HG02973 (cell line): ENCODE measurements around the gene TMCC1.
"Not testable (repeated sequence)": the region's sequence is repeated elsewhere in the genome, so short reads cannot be mapped to it uniquely, and the experiment has no call there.

Source experiments
- ATAC-seq: cut with Tn5 transposase; IDR thresholded peaks from one replicate; pipeline ENCODE4 v1.9.1; 2021; ENCODE audit warnings: moderate library complexity; ENCODE audit not compliant: unreplicated experiment

The TMCC1 gene

DNA sequence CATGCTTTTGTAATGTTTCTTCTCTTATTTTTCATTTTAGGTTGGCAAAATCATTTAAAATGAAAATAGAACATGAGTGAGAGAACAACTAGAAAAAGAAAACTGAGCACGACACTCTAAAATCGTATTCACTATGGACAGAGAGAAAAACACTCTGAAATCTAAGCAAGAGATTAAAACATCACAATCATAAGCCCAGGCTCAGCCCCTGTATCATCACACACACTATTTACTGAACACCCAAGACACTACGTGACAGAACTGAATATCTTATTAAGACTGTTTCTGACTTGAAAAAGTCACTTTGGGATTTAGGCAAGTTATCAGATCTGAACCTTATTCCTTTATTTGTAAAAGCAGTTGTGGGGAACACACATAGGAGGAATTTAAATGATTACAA lies 204.5 kb downstream of the TMCC1 start:
- no peak for ATAC-seq

DNA sequence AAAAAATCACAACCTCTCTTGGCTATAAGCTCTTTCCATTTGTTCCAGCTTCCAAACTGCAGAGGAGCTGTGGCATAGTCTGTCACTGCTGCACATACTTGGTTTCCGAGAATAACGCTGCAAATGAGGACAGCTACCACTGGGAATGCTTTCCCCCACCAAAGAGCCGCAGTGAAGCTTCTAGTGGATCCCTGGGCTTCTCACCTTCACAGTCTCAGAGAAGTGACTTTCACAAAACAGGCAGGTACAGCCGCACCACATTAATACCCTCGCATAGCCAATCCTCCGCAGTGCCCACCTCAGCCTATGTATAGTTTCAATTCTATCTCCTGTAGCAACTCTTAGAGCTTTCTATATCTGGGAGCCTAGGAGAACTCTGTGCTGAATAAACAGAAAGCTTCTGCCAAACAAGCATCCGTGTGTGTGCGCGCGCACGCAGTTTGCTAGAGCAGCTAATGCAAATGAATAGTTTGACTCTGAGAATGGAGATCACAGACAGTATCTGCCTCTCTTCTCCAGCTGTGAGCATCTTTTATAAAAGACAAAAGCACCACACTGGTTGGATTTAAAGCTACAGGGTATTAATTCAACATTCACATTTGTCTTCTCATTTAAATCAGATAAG lies 205.1 kb downstream of the TMCC1 start:
- no peak for ATAC-seq

DNA sequence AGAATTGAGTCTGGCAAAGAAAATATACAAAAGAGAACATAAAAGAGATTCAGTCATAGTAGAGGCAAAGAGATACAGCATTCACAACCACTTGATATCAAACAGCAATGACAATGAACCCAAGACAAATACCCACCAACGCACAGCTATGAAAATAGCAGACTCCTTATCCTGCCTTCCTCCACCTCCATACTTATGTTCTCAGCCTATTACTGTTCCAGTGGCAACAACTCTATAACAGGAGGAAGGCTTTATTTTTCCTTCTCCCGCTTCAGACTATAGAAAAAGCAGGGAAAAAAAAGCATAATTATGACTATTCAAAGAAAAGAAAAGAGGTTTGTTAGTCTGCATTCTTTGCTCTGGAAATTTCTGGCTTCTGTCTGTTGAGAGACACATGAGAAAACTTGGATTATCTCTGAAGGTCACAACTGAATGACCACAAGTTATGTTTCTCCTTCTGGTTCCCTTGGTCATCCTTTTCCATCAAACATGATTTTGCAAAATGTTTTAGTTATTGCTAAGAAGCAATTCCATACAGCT lies 205.9 kb downstream of the TMCC1 start:
- ATAC-seq: no peak

DNA sequence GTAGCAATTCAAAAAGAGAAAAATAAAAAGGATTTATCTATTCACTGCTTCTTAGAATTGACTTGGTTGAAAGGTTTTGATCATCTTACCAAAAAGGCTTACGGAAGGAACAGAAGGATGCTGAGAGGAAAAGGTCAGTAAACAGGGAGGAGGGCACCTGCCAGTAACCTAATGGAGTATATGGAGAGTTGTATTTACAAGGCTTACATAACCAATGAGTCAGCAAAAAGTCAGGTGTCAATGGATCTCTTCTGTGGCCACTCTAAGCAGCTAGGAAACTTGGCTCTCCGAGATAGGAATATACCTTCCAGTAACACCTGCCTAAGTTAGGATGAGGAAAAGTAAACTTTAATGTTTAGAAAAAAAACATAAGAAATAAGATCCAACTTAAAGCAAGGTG lies 206.6 kb downstream of the TMCC1 start:
- ATAC-seq: no peak

DNA sequence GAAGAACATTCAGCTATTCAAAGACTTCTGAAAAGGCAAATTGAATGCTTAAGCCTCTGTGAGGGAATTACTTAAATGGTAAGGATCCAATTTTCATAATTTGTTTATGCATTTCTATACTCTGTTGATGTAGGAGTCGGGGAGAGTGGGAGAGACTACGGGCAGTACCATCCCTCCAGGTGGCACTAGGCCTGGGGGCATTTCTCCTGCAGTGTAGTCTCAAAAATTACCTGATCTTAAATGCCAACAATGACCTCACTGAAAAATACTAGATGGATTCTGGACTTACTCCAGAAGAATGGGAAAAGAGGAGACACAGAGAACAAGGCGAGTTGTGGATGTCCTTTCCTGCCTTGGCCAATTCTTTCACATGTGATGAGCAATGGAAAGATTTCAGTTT lies 209.2 kb downstream of the TMCC1 start:
- no peak for ATAC-seq

DNA sequence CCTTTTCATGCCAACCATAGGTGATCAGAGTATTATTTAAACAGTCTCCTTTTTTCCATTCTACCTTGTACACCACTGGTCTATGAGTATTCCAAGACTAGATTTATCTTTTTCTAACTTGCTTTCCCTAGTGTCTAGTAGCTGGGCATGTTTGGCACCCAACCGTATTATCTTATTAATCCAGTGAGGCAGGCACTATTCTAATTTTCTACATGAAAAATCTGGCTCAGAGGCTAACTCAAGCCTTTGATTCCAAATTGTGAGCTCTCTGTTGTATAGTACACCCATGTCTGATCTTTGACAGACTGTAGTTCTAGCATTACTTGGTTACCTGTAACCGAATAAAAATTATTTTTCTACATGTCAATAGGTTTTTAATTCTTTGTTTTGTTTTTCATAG lies 210.3 kb downstream of the TMCC1 start:
- ATAC-seq: no peak

DNA sequence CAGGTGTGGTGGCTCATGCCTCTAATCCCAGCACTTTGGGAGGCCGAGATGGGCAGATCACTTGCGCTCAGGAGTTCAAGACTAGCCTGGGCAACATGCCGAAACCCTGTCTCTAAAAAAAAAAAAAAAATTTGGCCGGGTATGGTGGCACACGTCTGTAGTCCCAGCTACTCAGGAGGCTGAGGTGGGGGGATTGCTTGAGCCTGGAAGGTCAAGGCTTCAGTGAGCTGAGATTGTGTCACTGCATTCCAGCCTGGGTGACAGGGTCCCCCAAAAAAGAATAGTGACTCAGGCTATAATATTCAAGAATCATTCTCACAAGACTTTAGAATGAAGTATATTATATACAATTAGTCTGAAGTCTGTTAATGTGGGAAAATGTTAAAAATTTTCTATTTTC lies 216.5 kb downstream of the TMCC1 start:
- ATAC-seq: no peak

DNA sequence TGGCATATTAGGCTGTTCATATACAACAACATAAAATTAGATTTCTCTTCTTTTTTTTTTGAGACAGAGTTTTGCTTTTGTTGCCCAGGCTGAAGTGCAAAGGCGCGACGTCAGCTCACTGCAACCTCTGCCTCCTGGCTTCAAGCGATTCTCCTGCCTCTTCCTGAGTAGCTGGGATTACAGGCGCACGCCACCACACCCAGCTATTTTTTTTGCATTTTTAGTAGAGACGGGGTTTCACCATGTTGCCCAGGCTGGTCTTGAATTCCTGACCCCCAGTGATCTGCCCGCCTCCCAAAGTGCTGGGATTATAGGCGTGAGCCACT lies 218.8 kb downstream of the TMCC1 start:
- ATAC-seq: not testable (repeated sequence)

DNA sequence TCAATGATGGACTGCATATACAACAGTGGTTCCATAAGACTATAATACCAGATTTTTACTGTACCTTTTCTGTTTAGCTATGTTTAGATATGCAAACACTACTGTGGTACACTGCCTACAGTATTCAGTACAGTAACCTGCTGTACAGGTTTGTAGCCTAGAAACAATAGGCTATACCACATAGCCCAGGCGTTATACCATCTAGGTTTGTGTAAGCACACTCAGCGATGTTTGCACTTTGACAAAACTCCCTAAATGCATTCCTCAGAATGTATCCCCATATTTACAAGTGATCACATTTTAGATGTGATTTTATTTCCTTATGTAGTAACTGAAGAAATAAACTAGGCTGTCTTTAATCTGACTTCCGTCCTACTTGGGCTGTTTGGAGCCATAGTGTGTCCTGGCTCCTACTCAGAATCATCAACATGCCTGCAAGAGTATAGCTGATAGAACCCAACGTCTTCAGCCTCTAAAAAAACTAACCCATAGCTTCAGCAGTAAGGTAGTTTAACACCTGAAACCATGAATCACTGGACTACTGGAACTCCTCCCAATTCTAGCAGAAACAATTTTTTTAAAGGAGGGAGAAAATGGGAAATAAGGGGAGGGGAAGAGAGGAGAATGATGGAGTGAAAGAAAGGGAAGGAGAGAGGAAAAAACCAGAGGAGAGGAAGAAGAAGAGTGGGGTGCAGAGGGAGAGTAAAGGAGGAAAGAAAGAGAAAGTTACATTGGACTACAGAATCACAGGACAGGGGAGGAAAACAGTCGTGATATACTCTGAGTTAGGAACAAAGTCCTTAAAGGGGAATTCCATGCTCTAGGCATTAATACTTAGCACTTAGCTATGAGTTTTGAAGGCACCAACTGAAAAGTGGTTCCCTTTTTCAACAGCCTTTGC lies 219.4 kb downstream of the TMCC1 start:
- no peak for ATAC-seq

DNA sequence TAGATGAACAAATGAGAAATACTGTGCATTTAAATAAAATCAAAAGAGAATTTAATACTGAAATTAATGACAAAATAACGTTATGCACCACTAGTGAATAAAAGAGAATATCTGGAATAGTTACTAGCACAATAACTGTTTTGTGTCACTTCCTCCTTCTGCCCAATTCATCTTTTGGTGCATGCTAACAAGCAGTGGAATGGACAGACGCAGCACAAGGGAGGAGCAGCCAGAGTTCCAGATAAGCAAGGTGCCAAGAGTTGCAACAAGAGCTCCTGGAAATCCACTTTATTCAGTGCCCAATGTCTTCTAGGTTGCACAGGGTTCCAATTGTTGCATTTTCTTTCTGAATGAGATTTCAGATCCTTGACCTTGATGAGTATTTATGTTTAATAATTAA lies 220.5 kb downstream of the TMCC1 start:
- no peak for ATAC-seq

DNA sequence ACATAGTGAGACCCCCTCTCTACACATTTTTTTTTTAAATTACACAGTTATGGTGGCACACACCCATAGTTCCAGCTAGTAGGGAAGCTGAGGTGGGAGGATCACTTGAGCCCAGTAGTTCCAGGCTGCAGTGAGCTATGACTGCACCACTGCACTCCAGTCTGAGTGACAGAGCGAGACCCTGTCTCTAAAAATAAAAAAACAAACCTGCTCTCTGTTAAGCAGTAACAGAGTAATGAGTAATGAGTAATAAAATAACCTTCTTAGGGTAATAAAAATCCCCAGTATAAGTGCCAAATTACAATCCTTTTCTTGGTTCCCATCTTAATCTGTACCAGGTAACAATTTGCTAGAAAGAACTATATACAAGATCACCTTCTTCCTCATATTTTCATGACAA lies 221.1 kb downstream of the TMCC1 start:
- no peak for ATAC-seq

DNA sequence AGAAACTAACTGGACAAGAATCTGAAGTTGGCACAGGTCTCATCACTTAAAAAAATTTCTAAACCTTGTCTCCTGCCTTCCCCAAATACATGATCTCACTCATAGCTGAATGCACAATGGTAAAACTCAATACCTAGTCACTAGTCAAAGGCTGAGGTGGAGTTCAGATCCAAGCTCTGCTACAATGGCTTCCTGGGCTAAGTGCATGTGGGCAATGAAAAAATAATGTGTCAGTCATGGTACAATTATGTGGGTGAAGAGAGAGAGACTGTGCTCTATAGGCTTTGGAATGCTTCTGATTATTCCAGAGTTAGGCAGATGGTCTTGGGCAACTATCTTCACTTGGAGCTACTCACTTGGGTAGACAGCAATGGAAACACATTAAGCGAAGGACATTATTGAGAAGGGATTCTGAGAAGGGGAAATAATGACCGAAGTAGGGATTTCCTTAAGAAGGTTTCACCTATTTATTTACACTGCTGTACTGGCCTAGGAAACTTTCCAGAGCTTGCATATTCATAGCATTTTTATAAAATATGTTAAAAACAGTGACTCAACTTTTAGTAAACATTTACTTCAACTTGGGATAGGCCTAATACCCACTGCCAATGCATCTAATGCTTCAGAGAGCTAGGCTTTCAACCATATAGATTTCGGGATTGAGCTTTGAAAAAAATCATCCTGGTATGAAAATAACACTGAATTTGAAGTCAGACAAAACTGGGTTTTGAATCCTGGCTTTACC lies 228.3 kb downstream of the TMCC1 start:
- no peak for ATAC-seq

DNA sequence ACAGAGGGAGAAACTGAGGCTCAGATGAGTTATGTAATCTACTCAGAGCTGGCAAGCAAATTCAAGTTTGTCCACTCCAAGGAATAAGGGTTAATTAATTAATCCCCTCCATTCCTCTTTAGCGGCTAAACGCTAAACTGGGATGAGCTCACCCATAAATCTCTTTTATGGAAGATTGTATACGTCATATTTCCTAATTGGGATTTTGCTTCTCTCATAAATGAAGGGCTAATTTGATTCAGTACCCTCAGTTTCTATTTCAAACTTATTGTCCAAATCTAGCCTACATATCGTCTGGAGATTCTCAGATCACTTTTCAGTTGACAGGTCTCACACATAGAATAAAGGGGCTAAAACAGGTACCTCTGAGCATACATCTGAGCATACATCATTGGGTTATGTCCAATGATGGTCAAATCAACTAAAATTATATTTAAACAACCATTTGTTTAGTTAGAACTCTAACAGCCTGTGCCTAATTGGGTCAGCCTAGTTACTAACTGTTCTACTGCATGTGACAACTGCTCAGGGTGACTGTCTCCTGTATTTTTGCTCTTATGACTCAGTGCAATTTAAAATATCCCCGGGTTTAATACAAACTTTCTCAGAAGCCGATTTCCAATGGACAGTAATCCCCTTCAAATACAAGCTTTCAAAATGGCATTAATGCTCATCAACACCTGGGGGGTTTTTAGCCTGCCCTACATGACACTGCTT lies 229.4 kb downstream of the TMCC1 start:
- no peak for ATAC-seq

DNA sequence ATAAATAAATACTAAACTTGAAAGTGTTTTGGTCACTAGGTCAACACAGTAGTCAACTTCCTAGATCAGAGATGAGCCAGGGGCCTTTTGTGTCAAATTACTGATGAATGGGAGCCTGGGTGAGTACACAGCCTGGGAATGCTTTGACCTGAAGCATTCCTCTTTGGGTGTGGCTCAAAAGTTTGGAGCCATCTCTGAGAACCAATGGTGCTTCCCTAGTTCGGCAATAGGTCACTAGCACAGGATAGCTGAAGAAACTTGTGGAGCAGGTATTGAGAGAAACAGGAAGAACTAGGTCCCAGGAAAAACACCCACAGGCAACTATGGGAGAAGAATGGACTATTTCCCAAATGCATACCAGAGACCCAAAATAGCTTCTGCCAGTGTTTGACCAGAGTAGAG lies 230.5 kb downstream of the TMCC1 start:
- no peak for ATAC-seq

DNA sequence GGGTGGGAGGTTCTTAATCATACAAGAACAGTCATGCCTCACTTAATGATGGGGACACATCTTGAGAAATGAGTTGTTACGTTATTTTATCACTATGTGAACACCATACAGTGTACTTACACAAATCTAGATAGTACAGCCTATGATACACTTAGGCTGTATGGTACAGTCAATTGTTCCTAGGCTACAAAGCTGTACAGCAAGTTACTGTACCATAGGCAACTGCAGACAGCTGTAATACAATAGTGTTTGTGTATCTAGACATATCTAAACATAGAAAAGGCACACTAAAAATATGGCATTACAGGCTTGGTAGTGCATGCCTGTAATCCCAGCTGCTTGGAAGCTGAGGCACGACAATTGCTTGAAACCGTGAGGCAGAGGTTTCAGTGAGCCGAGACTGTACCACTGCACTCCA lies 231.3 kb downstream of the TMCC1 start:
- ATAC-seq: no peak

DNA sequence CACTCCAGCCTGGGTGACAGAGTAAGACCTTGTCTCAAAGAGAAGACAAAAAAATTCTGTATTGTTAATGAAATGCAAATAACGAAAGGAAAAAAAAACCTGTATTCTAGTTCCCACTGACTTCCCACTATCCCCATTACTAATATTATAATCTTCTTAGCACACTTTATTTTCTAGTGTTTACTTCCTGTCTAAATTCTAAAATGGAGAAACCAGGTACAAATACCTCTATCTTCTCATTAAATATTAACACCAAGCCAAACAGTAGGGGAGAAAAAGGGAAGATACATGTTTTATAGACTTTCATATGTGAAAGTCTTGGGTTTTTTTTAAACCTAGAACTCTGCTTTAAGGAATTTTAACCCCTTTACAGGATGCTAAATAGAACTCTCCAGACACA lies 231.7 kb downstream of the TMCC1 start:
- ATAC-seq: no peak

DNA sequence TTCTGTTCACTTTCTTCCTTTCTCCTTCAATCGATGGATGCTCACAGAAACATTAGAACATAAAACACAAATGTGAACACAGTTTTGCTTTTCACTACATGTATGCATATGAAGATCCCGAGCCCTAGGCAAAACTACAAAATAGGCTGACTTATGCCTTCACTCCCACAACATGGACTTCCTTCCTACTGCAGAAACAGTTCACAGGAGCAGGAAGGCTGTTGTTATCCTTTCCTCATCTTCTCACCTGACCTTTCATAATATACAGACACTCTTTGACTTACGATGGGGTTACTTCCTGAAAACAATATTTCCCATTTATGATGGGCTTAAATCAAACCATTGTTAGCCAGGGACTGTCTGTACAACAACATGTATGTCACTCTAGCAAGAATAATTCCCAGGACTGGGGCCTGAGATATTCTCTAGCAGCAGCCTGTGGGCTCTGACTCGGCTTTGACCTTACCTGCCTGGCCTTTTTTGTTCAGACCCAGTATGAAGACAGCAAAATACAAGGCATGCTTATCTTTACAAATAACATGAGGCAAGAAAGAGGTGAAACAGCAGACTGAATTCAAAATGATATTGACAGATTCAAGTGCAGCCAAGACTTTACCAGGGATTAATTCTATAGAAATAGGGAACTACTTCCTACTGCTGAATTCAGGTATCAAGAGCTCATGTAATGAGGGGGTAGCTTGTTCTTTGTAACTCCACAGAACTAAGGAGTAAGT lies 235.2 kb downstream of the TMCC1 start:
- ATAC-seq: no peak

DNA sequence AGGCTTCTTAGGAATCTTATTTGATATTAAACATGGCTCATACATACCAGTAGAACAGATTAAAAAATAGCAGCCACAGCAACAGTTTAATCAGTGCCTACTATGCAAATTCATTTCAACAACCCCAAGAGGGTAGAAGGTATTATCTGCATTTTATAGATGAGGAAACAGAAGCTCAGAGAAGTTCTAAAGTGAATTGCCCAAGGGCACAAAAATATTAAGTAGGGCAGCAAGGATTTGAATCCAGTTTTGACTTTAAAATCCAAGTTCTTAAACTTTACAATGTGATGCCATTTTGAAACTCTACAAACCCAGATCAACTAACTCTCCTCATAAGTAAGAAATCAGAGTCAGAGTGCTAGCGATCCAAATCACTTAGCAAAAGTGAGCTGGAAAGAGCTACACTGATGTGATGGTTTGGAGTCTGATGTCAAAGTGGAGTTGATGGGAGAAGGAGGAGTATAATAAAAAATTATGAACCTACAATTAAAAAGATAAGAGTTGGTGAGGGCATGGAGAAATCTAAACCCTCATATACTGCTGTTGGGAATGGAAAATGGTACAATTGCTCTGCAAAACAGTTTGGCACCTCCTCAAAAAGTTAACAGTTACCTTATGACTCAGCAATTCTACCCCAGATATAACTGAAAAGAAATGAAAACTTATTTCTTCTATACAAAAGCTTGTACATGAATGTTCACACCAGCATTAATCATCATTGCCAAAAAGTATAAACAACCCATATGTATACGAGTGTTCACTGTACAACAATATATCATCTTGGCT lies 236.1 kb downstream of the TMCC1 start:
- no peak for ATAC-seq

DNA sequence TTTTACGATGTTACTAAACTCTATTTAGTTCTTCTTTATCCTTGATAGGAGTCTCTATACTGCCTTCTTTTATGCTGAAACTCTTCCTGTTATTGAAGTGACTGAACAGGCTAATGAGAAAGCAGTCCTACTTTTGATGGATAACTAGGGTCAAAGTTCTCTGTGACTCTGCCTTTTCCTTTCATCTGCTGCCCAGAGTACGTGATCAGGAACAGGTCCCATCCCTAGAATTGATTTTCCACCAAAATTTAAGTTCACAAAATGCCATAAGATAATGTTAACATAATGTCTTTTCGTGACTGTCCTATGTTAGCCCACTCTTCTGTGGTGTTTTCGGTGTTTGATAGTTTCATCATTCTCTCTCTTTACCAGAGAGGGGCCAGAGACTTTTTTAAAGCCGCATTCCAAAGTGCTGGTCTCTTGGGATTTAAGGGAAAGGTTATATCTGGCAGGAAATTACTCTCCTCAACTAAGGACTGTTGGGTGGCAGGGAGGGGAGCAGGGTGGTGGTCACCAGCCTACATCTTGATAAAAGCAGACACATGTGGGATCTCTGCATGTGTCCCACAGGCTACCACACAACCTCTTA lies 236.8 kb downstream of the TMCC1 start:
- ATAC-seq: no peak
